ENCODE measurements around the gene LRRC8B.

GRCh38 chr1:89502042-89502441 lies 22.6 kb upstream of the LRRC8B start:
- TF ChIP-seq CTCF (IDR thresholded peaks at IDR 0.05) = no peak
- no peak for TF ChIP-seq POLR2A (IDR thresholded peaks at IDR 0.05)

All from testis (tissue), 2 donors.